ENCODE results near the gene ADARB1.
A peak's percentile ranks its signal among the peaks of the same experiment; 100 is the strongest.

- TF ChIP-seq CTCF (optimal IDR thresholded peaks at IDR 0.05 in 1 of 3, IDR thresholded peaks at IDR 0.05 in 1 of 3, conservative IDR thresholded peaks at IDR 0.05 in 1 of 3; ENCODE audit: extremely low read depth in 1 of 3, insufficient read depth in 2 of 3, low read length in 3 of 3) (peak in 1 of 3 experiments; percentile 2), EZH2 (IDR thresholded peaks at IDR 0.05; ENCODE audit: low read length) (no peak)
Observed at GRCh38 chr21:45045481-45045880, 28.9 kb upstream of the ADARB1 start.
